Neural cell (in vitro differentiated cells): ENCODE results near the gene OBSL1. TPM values are rescaled to one million over a fixed set of nuclear protein-coding genes. Genes with fewer than 3 reads are reported as not detected.

Source experiments
- H2AFZ ChIP-seq: fragments of 200-600, 300-800 bp; sonication (generic), shearing (Covaris generic); 2 replicates; pipeline ENCODE4 v1.6.0; 2014; ENCODE audit warnings: low read depth, mild to moderate bottlenecking, antibody characterized with exemption, low read length, moderate library complexity
- H3F3A ChIP-seq: fragments of 200-600 bp; shearing (Covaris generic); 2 replicates; pipeline ENCODE4 v1.6.1; 2016; ENCODE audit warnings: mild to moderate bottlenecking, moderate library complexity, mixed read lengths, antibody characterized with exemption, low read length; ENCODE audit not compliant: insufficient read depth, poor library complexity, severe bottlenecking
- H3K27ac ChIP-seq: fragments of 200-600, 300-800 bp; sonication (generic), shearing (Covaris generic); 2 replicates; pipeline ENCODE4 v1.5.1; 2014; ENCODE audit warnings: mild to moderate bottlenecking, low read length, moderate library complexity
- H3K27me3 ChIP-seq: fragments of 300-800, 200-600 bp; sonication (generic), shearing (Covaris generic); 2 replicates; pipeline ENCODE4 v1.6.0; 2014; ENCODE audit warnings: mild to moderate bottlenecking, low read depth, low read length, moderate library complexity; ENCODE audit not compliant: insufficient read depth
- H3K36me3 ChIP-seq: fragments of 300-800, 200-600 bp; sonication (generic), shearing (Covaris generic); 2 replicates; pipeline ENCODE4 v1.5.1; 2014; ENCODE audit warnings: mild to moderate bottlenecking, antibody characterized with exemption, low read length, moderate library complexity; ENCODE audit not compliant: insufficient read depth
- H3K4me2 ChIP-seq: fragments of 300-800, 200-600 bp; sonication (generic), shearing (Covaris generic); 2 replicates; pipeline ENCODE4 v1.6.0; 2014; ENCODE audit warnings: mild to moderate bottlenecking, low read length
- H3K4me3 ChIP-seq: fragments of 300-800, 200-600 bp; sonication (generic), shearing (Covaris generic); 2 replicates; pipeline ENCODE4 v1.5.1; 2014; ENCODE audit warnings: mild to moderate bottlenecking, low read length, moderate library complexity
- H3K79me2 ChIP-seq: fragments of 200-600 bp; shearing (Covaris generic); replicated peaks from 2 replicates; pipeline ENCODE4 v1.6.0; 2014; ENCODE audit warnings: mild to moderate bottlenecking, low read length, moderate library complexity; ENCODE audit not compliant: insufficient read depth
- H3K9ac ChIP-seq: fragments of 300-800, 200-600 bp; sonication (generic), shearing (Covaris generic); 2 replicates; pipeline ENCODE4 v1.6.1; 2016; ENCODE audit warnings: mild to moderate bottlenecking, low read length, mixed read lengths
- H3K9me2 ChIP-seq: fragments of 200-600 bp; shearing (Covaris generic); 2 replicates; pipeline ENCODE4 v1.6.1; 2016; ENCODE audit warnings: mild to moderate bottlenecking, low read length, mixed read lengths; ENCODE audit not compliant: insufficient read depth
- H3K9me3 ChIP-seq: fragments of 200-600, 300-800 bp; sonication (generic), shearing (Covaris generic); 2 replicates; pipeline ENCODE4 v1.6.1; 2016; ENCODE audit warnings: mild to moderate bottlenecking, mixed run types, low read length, moderate library complexity, mixed read lengths
- H4K20me1 ChIP-seq: fragments of 200-600 bp; shearing (Covaris generic); 2 replicates; pipeline ENCODE4 v1.6.1; 2016; ENCODE audit warnings: mild to moderate bottlenecking, mixed run types; ENCODE audit not compliant: insufficient read depth
- EP300 ChIP-seq: fragments of 450-650 bp; conservative IDR thresholded peaks from 2 replicates; pipeline ENCODE4 v1.6.1; 2014; ENCODE audit warnings: antibody characterized with exemption, mild to moderate bottlenecking, moderate library complexity; ENCODE audit not compliant: poor library complexity, severe bottlenecking
- EZH2 ChIP-seq: fragments of 200-600, 300-800 bp; shearing (Covaris generic), sonication (generic); IDR thresholded peaks from 2 replicates; pipeline ENCODE4 v1.6.1; 2014; ENCODE audit warnings: antibody characterized with exemption, low read length, borderline replicate concordance, mild to moderate bottlenecking; ENCODE audit not compliant: insufficient read depth, poor library complexity, severe bottlenecking
- MXI1 ChIP-seq: fragments of 450-650 bp; conservative IDR thresholded peaks from 2 replicates; pipeline ENCODE4 v1.6.1; 2014; ENCODE audit warnings: antibody characterized with exemption, mild to moderate bottlenecking; ENCODE audit not compliant: poor library complexity, severe bottlenecking
- POLR2AphosphoS5 ChIP-seq: IDR thresholded peaks from 2 replicates; pipeline ENCODE4 v1.6.1; 2012
- RAD21 ChIP-seq: fragments of 450-650 bp; conservative IDR thresholded peaks from 2 replicates; pipeline ENCODE4 v1.6.1; 2014; ENCODE audit warnings: antibody characterized with exemption, mild to moderate bottlenecking, moderate library complexity
- SMC3 ChIP-seq: fragments of 450-650 bp; conservative IDR thresholded peaks from 2 replicates; pipeline ENCODE4 v1.6.1; 2014; ENCODE audit warnings: antibody characterized with exemption, mild to moderate bottlenecking, moderate library complexity; ENCODE audit not compliant: poor library complexity
- TAF1 ChIP-seq: IDR thresholded peaks from 2 replicates; pipeline ENCODE4 v1.6.1; 2012; ENCODE audit warnings: low read depth
- polyA plus RNA-seq: library from polyadenylated mRNA; depleted of rRNA; stranded (reverse); fragments of >200 nt; gene quantifications from 2 replicates; pipeline ENCODE4 v1.2.3, GENCODE V29; 2014
- TF ChIP-seq, protein P1 (sequence below): fragments of 450-650 bp; IDR thresholded peaks from 2 replicates; pipeline ENCODE4 v1.5.1; 2014; ENCODE audit warnings: antibody characterized with exemption, mild to moderate bottlenecking, moderate library complexity; ENCODE audit not compliant: poor library complexity, severe bottlenecking
- TF ChIP-seq, protein P2 (sequence below): IDR thresholded peaks from 2 replicates; pipeline ENCODE4 v1.6.1; 2012; ENCODE audit warnings: borderline replicate concordance

The OBSL1 gene
- polyA plus RNA-seq, 1 donor from 2014 or later = 59.7 TPM

DNA sequence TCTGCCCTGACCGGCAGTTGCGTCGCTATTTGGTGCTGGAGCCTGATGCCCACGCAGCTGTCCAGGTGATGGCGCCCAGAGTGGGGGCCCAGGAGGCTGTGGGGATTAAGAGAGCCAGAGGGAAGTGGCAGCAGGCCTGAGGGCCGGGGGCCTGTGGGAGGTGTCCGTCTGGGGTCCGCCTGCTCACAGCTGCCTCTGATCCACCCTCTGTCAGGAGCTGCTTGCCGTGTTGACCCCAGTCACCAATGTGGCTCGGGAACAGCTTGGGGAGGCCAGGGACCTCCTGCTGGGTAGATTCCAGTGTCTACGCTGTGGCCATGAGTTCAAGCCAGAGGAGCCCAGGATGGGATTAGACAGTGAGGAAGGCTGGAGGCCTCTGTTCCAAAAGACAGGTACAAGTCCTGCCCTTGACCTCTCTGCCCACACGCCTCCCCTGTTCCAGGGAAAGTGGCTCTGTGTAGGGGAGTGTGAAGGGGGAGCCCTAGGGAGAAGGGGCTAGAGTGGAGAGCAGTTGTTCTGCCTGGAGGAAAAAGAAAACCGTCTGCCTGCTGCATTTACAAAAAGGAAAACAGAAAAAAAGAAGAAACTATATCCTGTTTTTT is 37.9 kb upstream of the OBSL1 start:
- Histone ChIP-seq H3K79me2 (no peaks in the 10 kb centered on the region), H2AFZ (no peak overlapping the region), H3K27me3 (no peaks in the 10 kb centered on the region), H3K9me2 (no peaks in the 10 kb centered on the region), H3K4me3 (no peak overlapping the region), H3K27ac (no peak overlapping the region), H4K20me1 (no peaks in the 10 kb centered on the region), H3K9ac (no peak overlapping the region), H3K36me3 (no peaks in the 10 kb centered on the region), H3F3A (no peaks in the 10 kb centered on the region), H3K9me3 (no peaks in the 10 kb centered on the region), H3K4me2 (no peak overlapping the region)
- TF ChIP-seq, protein P1, sequence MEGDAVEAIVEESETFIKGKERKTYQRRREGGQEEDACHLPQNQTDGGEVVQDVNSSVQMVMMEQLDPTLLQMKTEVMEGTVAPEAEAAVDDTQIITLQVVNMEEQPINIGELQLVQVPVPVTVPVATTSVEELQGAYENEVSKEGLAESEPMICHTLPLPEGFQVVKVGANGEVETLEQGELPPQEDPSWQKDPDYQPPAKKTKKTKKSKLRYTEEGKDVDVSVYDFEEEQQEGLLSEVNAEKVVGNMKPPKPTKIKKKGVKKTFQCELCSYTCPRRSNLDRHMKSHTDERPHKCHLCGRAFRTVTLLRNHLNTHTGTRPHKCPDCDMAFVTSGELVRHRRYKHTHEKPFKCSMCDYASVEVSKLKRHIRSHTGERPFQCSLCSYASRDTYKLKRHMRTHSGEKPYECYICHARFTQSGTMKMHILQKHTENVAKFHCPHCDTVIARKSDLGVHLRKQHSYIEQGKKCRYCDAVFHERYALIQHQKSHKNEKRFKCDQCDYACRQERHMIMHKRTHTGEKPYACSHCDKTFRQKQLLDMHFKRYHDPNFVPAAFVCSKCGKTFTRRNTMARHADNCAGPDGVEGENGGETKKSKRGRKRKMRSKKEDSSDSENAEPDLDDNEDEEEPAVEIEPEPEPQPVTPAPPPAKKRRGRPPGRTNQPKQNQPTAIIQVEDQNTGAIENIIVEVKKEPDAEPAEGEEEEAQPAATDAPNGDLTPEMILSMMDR = no peak
- TF ChIP-seq SMC3 = no peak
- TF ChIP-seq POLR2AphosphoS5 = no peak
- TF ChIP-seq TAF1 = no peak
- TF ChIP-seq, protein P2, sequence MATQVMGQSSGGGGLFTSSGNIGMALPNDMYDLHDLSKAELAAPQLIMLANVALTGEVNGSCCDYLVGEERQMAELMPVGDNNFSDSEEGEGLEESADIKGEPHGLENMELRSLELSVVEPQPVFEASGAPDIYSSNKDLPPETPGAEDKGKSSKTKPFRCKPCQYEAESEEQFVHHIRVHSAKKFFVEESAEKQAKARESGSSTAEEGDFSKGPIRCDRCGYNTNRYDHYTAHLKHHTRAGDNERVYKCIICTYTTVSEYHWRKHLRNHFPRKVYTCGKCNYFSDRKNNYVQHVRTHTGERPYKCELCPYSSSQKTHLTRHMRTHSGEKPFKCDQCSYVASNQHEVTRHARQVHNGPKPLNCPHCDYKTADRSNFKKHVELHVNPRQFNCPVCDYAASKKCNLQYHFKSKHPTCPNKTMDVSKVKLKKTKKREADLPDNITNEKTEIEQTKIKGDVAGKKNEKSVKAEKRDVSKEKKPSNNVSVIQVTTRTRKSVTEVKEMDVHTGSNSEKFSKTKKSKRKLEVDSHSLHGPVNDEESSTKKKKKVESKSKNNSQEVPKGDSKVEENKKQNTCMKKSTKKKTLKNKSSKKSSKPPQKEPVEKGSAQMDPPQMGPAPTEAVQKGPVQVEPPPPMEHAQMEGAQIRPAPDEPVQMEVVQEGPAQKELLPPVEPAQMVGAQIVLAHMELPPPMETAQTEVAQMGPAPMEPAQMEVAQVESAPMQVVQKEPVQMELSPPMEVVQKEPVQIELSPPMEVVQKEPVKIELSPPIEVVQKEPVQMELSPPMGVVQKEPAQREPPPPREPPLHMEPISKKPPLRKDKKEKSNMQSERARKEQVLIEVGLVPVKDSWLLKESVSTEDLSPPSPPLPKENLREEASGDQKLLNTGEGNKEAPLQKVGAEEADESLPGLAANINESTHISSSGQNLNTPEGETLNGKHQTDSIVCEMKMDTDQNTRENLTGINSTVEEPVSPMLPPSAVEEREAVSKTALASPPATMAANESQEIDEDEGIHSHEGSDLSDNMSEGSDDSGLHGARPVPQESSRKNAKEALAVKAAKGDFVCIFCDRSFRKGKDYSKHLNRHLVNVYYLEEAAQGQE = no peak
- no peak for TF ChIP-seq EP300
- TF ChIP-seq RAD21 = no peak
- TF ChIP-seq MXI1 = no peak
- no peak for TF ChIP-seq EZH2

DNA sequence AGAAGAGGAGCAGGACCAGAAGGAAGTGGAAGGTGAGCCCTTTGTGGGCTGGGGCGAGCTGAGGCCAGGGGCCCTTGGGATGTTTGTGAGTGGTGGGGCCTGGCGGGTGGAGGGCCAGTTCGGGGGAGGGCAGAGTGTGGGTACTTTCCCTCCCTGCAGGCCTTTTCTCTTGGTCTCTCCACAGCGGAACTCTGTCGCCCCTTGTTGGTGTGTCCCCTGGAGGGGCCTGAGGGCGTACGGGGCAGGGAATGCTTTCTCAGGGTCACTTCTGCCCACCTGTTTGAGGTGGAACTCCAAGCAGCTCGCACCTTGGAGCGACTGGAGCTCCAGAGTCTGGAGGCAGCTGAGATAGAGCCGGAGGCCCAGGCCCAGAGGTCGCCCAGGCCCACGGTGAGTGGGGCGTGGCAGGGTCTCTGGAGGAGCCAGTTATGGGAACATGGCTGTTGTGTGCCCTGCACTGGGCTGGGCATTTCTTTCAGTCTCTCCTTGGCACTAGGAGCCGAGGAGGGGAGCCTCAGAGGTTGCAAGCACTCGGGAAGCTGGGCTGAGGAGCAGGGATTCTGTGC is 37.1 kb upstream of the OBSL1 start:
- Histone ChIP-seq H3K79me2 (no peaks in the 10 kb centered on the region), H3K9me3 (no peaks in the 10 kb centered on the region), H3K36me3 (no peaks in the 10 kb centered on the region)

More for the DNA sequence above, 37.1 kb upstream of the OBSL1 start:
- Histone ChIP-seq H3K27me3 (no peaks in the 10 kb centered on the region), H3K9me2 (no peaks in the 10 kb centered on the region), H3K9ac (no peak overlapping the region), H3F3A (no peaks in the 10 kb centered on the region), H4K20me1 (no peaks in the 10 kb centered on the region), H3K27ac (no peak overlapping the region), H2AFZ (no peak overlapping the region), H3K4me2 (no peak overlapping the region), H3K4me3 (no peak overlapping the region)
- TF ChIP-seq, protein P2 = no peak
